ENCODE results near the gene SLC16A9. TPM values are rescaled to one million over a fixed set of nuclear protein-coding genes. Genes with fewer than 3 reads are reported as not detected.

The SLC16A9 gene
- 9.4 TPM for total RNA-seq

DNA sequence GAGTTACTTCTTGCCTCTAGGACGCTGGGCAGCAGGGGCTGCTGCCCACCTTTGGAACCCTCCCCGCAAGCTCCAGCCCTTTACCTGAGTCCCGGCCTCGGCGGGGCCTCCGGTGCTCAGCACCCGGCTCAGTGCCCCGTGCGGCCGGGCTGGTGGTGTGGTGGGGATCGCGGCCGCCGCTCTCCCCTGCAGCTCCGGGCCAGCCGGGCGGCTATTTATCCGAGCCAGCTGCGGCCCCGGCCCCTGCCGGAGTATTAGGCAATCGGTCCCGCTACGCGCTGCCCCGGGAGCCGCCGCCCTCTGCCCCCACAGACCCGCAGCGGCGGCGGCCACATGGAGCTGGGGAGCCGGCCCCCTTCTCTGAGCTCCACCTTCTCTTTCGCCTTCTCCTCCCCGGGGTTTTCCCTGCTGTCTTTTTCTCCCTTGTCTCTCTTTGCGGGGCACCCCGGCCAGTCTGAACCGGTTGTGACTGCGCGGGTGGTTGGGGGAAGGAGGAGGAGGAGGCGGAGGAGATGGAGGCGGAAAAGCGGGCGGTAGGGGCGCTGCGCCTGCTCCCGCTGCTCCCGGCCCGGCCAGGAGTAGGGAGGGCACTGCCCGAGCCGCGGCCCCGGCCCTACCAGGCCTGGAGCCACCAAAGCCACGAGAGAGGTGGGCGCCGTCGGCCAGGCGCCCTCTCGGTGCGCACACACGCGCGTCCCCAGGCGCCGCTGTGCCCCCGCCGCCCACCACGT is at the start of gene SLC16A9:
Gene SLC16A9 (minus strand): TSS at position 456 of the 731 bp plus-strand sequence. CDS start 25,559 bp downstream, outside the sequence.

DNA sequence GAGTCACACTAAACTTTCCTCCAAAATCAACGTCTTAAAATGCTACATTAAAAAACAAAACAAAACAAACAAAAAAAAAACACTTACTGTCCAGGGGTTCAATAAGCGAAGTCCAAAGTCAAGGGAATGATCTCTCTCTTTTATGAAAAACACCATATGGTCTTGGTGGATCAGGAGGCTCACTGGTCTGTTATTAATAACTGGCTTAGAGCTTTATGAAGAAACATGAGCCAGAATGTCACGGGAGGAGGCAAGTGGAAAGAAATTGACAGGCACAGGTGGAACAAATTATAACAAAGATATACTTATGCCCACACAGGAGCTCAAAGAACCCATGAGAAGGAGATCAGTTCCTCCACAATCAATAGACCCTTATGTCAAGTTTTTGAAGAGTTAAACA is 43.6 kb upstream of the SLC16A9 start, which contains the start of gene MRLN:
Gene MRLN (minus strand): TSS at position 189 of the 400 bp plus-strand sequence.

Other genes with a start within 250 kb of the SLC16A9 start
- 1.3 TPM for gene MRLN, start 43.6 kb upstream of the SLC16A9 start, total RNA-seq
- gene CCDC6, start 196.7 kb upstream of the SLC16A9 start, total RNA-seq = 42.9 TPM